HG03103 (cell line): ENCODE measurements around the gene SSBP1.
"Not testable (repeated sequence)": the region's sequence is repeated elsewhere in the genome, so short reads cannot be mapped to it uniquely, and the experiment has no call there.

Experiments
- ATAC-seq: cut with Tn5 transposase; IDR thresholded peaks from one replicate; pipeline ENCODE4 v1.9.1; 2021; ENCODE audit warnings: low read depth; ENCODE audit not compliant: unreplicated experiment

Gene SSBP1

GRCh38 chr7:141754939-141755338 lies 16.8 kb downstream of the SSBP1 start:
- ATAC-seq = no peak

GRCh38 chr7:141763797-141764196 lies 25.6 kb downstream of the SSBP1 start, which contains the start of gene TAS2R3:
Gene TAS2R3, plus strand, starts transcription at chr7:141764097. Its CDS starts 62 bp downstream, at chr7:141764159.
- ATAC-seq = no peak

GRCh38 chr7:141770083-141770583 lies 32.0 kb downstream of the SSBP1 start:
- not testable (repeated sequence) for ATAC-seq

- no peak for ATAC-seq
Observed at GRCh38 chr7:141776374-141776773, 38.2 kb downstream of the SSBP1 start, which contains the start of gene TAS2R4. Gene TAS2R4, plus strand, starts transcription at chr7:141776674. Its CDS starts 1,815 bp downstream, at chr7:141778489.

- peak; percentile 75 for ATAC-seq
Observed at GRCh38 chr7:141785706-141786552, 47.8 kb downstream of the SSBP1 start.

GRCh38 chr7:141788296-141788695 lies 50.1 kb downstream of the SSBP1 start:
- no peak for ATAC-seq

GRCh38 chr7:141789917-141790316 lies 51.8 kb downstream of the SSBP1 start, which contains the start of gene TAS2R5:
Gene TAS2R5, plus strand, starts transcription at chr7:141790217. Its CDS starts 145 bp downstream, at chr7:141790362.
- ATAC-seq = no peak

- no peak for ATAC-seq
Observed at GRCh38 chr7:141792526-141792925, 54.4 kb downstream of the SSBP1 start.
